Stimulated activated CD4-positive, alpha-beta T cell treated with anti-CD3 and anti-CD28 coated beads, Interleukin-15, amount 100 ng/mL, for 48 hours (primary cell): Measurements from ENCODE around the gene LGALS9C.
"Not testable (repeated sequence)": the region's sequence is repeated elsewhere in the genome, so short reads cannot be mapped to it uniquely, and the experiment has no call there.

Source experiments
- DNase-seq, 2 donors: peaks; one replicate each; pipeline ENCODE4 v3.0.0-alpha.2; 2020; ENCODE audit warnings: low read depth in 2 of 2

Gene LGALS9C

GRCh38 chr17:18478362-18478761, 1.8 kb downstream of the LGALS9C start:
- not testable (repeated sequence) for DNase-seq

- not testable (repeated sequence) for DNase-seq
Measured at GRCh38 chr17:18478977-18479595, 2.5 kb downstream of the LGALS9C start.

- not testable (repeated sequence) for DNase-seq
Measured at GRCh38 chr17:18481775-18482174, 5.2 kb downstream of the LGALS9C start.

- DNase-seq = not testable (repeated sequence)
Measured at GRCh38 chr17:18485936-18486464, 9.4 kb downstream of the LGALS9C start.

GRCh38 chr17:18487633-18488032, 11.0 kb downstream of the LGALS9C start:
- DNase-seq = not testable (repeated sequence)

- DNase-seq = not testable (repeated sequence)
Measured at GRCh38 chr17:18488622-18489021, 12.0 kb downstream of the LGALS9C start.

- DNase-seq = not testable (repeated sequence)
Measured at GRCh38 chr17:18490016-18490415, 13.4 kb downstream of the LGALS9C start.

- peak; percentile 28 to 45 for DNase-seq
Measured at GRCh38 chr17:18492712-18493480, 16.3 kb downstream of the LGALS9C start.

- DNase-seq = not testable (repeated sequence)
Measured at GRCh38 chr17:18494250-18494768, 17.7 kb downstream of the LGALS9C start.

- not testable (repeated sequence) for DNase-seq
Measured at GRCh38 chr17:18497044-18497443, 20.5 kb downstream of the LGALS9C start.

GRCh38 chr17:18499100-18499499, 22.5 kb downstream of the LGALS9C start:
- not testable (repeated sequence) for DNase-seq

- DNase-seq = not testable (repeated sequence)
Measured at GRCh38 chr17:18499756-18500155, 23.2 kb downstream of the LGALS9C start.

GRCh38 chr17:18500281-18500680, 23.7 kb downstream of the LGALS9C start:
- DNase-seq = not testable (repeated sequence)

GRCh38 chr17:18500816-18501215, 24.2 kb downstream of the LGALS9C start:
- DNase-seq = not testable (repeated sequence)

- DNase-seq = not testable (repeated sequence)
Measured at GRCh38 chr17:18503221-18503620, 26.6 kb downstream of the LGALS9C start.

- DNase-seq = not testable (repeated sequence)
Measured at GRCh38 chr17:18507729-18508128, 31.1 kb downstream of the LGALS9C start.

- DNase-seq = not testable (repeated sequence)
Measured at GRCh38 chr17:18508667-18509066, 32.1 kb downstream of the LGALS9C start.

GRCh38 chr17:18521100-18521499, 44.5 kb downstream of the LGALS9C start:
- DNase-seq = not testable (repeated sequence)

GRCh38 chr17:18525015-18525414, 48.4 kb downstream of the LGALS9C start:
- DNase-seq = not testable (repeated sequence)

GRCh38 chr17:18526168-18526800, 49.7 kb downstream of the LGALS9C start:
- DNase-seq = not testable (repeated sequence)

GRCh38 chr17:18527354-18527753, 50.8 kb downstream of the LGALS9C start:
- DNase-seq = not testable (repeated sequence)

- not testable (repeated sequence) for DNase-seq
Measured at GRCh38 chr17:18528435-18528834, 51.8 kb downstream of the LGALS9C start.
